Stomach smooth muscle (tissue), 2 donors: Measurements from ENCODE around the gene SDHA.

ENCODE experiments used
- H3K27ac ChIP-seq: one replicate; pipeline ENCODE4 v1.7.0; 2013; ENCODE audit warnings: mild to moderate bottlenecking, low read length, inconsistent platforms
- H3K27me3 ChIP-seq, 2 donors: one replicate each; pipeline ENCODE4 v1.7.0; 2013; ENCODE audit warnings: low read length in 2 of 2; ENCODE audit not compliant: insufficient read depth in 2 of 2, control insufficient read depth in 1 of 2
- H3K36me3 ChIP-seq, 2 donors: one replicate each; pipeline ENCODE4 v1.7.0; 2013; ENCODE audit warnings: low read length in 2 of 2; ENCODE audit not compliant: control insufficient read depth in 2 of 2, insufficient read depth in 2 of 2
- H3K4me1 ChIP-seq: one replicate; pipeline ENCODE4 v1.7.0; 2013; ENCODE audit warnings: low read length; ENCODE audit not compliant: control insufficient read depth, insufficient read depth
- H3K4me3 ChIP-seq, 2 donors: one replicate each; pipeline ENCODE4 v1.7.0; 2013; ENCODE audit warnings: low read length in 2 of 2
- H3K9ac ChIP-seq, 2 donors: one replicate each; pipeline ENCODE4 v1.7.0; 2013; ENCODE audit warnings: low read length in 2 of 2, mild to moderate bottlenecking in 1 of 2
- H3K9me3 ChIP-seq, 2 donors: one replicate each; pipeline ENCODE4 v1.7.0; 2013; ENCODE audit warnings: low read length in 2 of 2; ENCODE audit not compliant: control insufficient read depth in 2 of 2
- donor health status: healthy.
- donor health status: Pancreatic carcinoma.

Gene SDHA

DNA sequence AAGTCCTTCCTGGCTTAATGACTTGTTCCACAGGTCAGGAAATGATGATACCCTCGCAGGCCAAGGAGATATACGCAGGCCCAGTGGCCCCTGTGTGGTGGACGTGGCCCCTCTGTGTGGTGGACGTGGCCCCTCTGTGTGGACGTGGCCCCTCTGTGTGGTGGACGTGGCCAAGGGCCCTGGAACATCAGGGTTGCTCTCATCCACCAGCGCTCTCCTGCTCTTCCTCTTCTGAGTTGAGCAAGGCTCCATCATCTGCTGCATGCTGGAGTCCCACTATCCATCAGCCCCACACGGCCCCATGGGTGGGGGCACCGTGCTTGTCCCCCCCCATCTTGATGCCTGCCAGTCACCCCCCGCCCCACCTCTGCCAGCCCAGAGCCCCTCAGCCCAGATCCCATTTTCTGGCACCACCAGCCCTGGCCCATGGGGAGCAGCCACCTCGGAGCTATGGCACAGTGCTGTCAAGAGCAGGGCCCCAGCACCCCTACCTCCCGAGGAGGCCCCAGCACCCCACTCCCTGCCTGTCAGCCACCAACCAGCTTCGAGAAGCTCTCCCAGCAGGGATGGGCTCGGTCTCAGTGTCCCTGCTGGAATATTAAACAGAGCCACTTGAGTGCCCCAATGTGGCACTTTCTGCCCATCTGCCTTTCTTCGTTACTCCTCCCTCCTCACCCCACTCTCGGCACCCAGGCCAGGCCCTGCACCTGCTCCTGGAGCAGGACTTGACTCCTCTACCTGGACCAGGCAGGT is 18.7 kb upstream of the SDHA start:
- no peak overlapping the region for H3K4me3 ChIP-seq
- H3K4me1 ChIP-seq = no peaks in the 10 kb centered on the region
- no peak overlapping the region for H3K9ac ChIP-seq
- peaks cover 10 to 13% of the 10 kb centered on the region in 2 donors for H3K36me3 ChIP-seq
- H3K9me3 ChIP-seq = no peaks in the 10 kb centered on the region
- no peak overlapping the region for H3K27ac ChIP-seq
- H3K27me3 ChIP-seq = no peaks in the 10 kb centered on the region

DNA sequence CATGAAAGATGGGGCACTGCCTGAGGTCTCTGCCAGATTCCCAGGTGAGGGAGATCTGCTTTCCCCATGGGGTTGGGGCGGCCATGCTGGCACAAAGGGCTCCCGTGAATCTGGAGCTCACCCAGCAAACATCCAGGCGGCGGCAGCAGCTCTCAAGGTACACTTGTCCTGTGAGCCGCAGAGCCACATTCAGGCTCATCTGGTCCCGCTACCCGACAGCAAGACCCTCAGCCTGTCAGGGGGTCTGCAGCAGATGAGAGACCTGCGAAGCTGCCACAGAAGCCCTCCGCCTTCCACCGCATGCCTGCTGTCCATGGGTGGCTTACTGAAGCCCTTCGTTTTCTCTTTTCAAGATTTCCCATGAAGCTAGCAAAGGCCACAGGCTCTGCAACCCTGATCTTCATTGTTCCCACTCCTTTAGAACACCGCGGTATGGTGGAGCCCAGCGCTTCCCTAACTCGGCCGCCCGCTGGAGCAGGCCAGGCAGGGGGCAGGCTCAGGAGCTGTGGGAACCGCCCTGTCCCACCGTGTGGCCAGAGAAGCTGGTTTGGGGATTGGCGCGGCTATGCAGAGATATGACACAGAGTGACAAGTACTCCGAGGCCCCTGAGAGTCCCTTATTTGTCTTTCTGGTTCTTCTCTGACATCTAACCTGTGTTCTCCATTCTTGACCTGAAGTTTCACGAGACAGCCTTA is 18.0 kb upstream of the SDHA start:
- Histone ChIP-seq H3K4me3 (no peak overlapping the region), H3K9ac (no peak overlapping the region), H3K27ac (no peak overlapping the region), H3K27me3 (no peaks in the 10 kb centered on the region), H3K9me3 (no peaks in the 10 kb centered on the region), H3K36me3 (peaks cover 16% of the 10 kb centered on the region in 2 donors), H3K4me1 (no peaks in the 10 kb centered on the region)

DNA sequence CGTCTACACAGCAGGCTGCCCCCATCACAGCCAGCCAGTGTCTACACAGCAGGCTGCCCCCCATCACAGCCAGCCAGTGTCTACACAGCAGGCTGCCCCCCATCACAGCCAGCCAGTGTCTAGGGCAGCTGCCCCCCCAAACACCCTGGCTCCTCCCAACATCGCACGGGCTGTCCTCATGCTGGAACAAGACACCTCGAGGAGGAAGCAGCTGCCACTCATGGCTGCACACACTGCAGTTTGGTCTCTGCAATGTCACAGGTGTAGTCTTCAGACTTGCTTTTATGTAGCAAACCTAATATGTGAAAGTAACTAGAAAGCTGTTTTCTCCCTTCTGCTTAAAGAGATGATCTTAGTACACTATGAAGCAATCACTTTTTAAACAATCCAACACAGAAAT is 17.1 kb upstream of the SDHA start:
- H3K27me3 ChIP-seq = no peaks in the 10 kb centered on the region
- H3K4me3 ChIP-seq = no peak overlapping the region
- H3K27ac ChIP-seq = no peak overlapping the region
- no peaks in the 10 kb centered on the region for H3K4me1 ChIP-seq
- no peak overlapping the region for H3K9ac ChIP-seq
- H3K36me3 ChIP-seq = peaks cover 23 to 24% of the 10 kb centered on the region in 2 donors
- H3K9me3 ChIP-seq = no peaks in the 10 kb centered on the region

DNA sequence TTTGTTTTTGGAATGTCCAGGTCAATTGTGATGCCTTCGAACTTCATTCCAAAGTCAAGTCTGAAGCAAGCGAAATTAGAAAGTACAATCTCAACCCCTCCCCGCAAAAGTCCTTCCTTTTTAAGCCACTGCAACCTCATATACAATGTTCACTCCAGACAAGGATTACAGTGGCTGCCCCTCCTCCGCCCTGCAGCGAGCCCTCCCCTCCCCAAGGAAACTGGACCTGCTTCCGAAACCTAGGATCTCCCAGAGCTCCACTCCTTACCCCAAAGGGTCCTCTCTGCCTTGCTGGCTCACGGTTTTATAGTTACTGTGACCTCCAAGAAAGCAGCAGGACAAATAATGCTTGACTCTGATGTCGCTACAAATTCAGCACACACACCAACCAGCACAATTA is 16.4 kb upstream of the SDHA start:
- no peaks in the 10 kb centered on the region for H3K27me3 ChIP-seq
- H3K27ac ChIP-seq = no peak overlapping the region
- H3K9me3 ChIP-seq = no peaks in the 10 kb centered on the region
- peaks cover 5% of the 10 kb centered on the region for H3K4me1 ChIP-seq
- peaks cover 23 to 24% of the 10 kb centered on the region in 2 donors for H3K36me3 ChIP-seq
- H3K4me3 ChIP-seq = no peak overlapping the region
- H3K9ac ChIP-seq = no peak overlapping the region

DNA sequence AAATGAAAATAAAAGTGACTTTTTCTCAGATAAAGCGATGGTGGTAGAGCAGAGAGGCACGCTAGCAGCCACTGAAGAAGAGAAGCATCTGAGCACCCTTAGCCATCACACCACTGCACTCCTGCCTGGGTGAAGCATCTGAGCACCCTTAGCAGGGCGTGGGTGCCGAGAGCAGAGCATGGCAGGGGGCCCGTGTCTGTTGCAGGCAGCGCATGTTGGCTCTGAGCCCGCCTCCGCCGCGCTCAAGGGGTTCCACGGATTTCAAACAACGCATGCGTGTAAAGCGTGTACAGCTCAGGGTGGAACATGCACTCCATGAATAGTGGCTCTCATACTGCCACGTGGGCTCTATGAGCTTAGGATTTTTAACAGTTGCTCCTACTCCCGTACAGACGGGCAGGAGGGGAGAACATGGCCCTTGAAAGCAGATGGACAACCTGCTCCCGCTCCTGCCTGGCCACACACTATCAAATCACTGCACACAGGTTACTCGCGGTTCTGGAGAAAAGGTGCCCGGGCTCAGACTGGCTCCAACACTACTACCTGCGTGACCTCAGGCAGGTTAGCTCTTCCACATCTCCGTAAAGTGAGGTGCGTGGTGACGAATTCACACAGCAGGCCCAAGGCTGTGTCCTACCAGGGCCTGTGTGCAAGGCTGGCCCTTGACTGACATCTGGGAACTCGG is 14.7 kb upstream of the SDHA start:
- Histone ChIP-seq H3K27me3 (no peaks in the 10 kb centered on the region), H3K36me3 (peaks cover 24 to 27% of the 10 kb centered on the region in 2 donors), H3K4me1 (peaks cover 7% of the 10 kb centered on the region), H3K9ac (no peak overlapping the region), H3K27ac (no peak overlapping the region), H3K9me3 (no peaks in the 10 kb centered on the region), H3K4me3 (no peak overlapping the region)

DNA sequence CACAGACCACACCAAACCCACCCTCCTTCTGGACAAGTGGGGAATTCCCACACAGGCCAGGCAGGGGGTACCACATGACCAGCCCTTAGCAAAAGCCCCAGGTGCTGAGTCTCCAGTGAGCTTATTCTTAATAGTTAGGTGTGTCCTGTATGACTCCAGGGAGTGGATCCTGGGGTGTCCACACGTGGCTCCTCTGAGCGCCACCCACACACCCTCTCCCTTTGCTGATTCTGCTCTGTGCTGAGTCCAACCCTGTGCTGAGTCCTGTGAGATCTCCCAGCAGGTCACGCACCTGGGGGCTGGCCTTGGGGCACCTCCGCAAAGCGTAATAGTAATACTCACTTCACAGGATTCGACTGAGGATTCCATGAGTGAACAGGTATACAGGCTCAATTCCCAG is 14.1 kb upstream of the SDHA start:
- H3K9me3 ChIP-seq = no peaks in the 10 kb centered on the region
- peaks cover 7% of the 10 kb centered on the region for H3K4me1 ChIP-seq
- no peak overlapping the region for H3K4me3 ChIP-seq
- H3K9ac ChIP-seq = no peak overlapping the region
- H3K27me3 ChIP-seq = no peaks in the 10 kb centered on the region
- H3K36me3 ChIP-seq = peaks cover 24 to 27% of the 10 kb centered on the region in 2 donors
- no peak overlapping the region for H3K27ac ChIP-seq

DNA sequence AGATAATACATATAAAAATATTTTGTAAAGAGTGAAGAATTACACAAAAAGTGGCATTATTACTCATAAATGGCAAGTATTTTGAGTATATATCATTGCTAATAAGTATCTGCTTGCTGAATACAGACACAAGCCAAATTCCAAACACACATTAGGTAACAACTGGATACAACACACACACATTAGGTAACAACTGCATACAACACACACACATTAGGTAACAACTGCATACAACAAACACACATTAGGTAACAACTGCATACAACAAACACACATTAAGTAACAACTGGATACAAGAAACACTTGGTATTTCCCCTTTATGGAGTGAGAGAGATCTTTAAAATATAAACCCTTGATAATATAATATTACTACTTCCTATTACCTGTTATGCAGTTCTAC is 13.7 kb upstream of the SDHA start:
- no peak overlapping the region for H3K4me3 ChIP-seq
- peaks cover 24 to 27% of the 10 kb centered on the region in 2 donors for H3K36me3 ChIP-seq
- H3K4me1 ChIP-seq = peaks cover 7% of the 10 kb centered on the region
- H3K27me3 ChIP-seq = no peaks in the 10 kb centered on the region
- H3K9ac ChIP-seq = no peak overlapping the region
- H3K27ac ChIP-seq = no peak overlapping the region
- H3K9me3 ChIP-seq = no peaks in the 10 kb centered on the region

DNA sequence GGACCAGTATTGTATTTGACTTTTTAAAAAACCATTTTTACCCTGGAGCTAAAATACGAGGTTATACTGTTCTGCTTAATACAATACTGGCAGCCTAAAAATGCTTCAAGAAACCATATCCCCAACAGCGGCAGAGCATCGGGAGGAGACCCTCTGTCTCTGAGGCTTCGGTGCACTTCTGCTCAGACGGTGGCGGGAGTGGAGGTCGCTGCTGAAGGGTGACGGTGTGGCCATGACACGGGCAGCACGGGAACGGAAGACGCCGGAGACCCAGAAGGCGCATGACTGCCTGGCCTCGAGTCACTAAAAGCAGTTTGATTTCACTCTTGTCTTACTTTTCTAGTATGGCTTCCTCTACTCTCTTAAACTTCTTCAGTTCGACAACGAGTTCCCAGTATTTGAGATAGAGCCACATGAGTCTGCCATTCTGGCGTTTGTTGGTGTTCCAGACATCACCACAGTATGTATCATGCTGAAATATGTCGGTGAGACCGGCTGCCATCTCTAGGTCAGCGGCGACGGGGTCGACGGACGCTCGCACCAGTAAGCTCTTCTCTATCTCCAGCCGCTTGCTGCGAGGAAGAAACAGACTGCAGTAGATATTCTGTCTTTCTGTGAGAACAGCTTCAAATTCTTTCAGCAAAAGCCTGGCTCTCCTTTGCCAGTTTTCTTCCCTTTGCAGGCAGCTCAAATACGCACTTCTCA is 13.0 kb upstream of the SDHA start:
- Histone ChIP-seq H3K27ac (no peak overlapping the region), H3K4me1 (peaks cover 7% of the 10 kb centered on the region), H3K27me3 (no peaks in the 10 kb centered on the region), H3K9ac (no peak overlapping the region), H3K4me3 (no peak overlapping the region), H3K9me3 (no peaks in the 10 kb centered on the region), H3K36me3 (peaks cover 24 to 27% of the 10 kb centered on the region in 2 donors)

DNA sequence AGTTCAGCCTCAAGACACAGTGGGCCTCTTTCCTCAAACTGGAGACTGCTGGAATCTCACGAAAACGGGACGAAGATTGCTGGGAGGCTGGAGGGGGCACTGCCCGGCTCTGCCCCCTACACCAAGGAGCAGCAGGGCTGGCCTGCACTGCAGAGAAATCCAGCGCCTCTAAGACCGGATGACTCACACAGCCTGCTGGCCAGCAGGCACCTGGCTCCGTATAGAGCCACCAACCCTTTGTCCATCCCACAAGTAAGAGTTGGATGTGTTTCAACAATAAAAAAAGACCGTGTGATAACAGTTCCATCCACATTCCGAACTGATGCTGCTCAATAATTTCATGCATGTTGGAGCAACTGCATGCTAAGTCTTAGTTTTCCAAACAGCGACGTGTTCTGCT is 11.7 kb upstream of the SDHA start:
- Histone ChIP-seq H3K27ac (no peak overlapping the region), H3K4me1 (peaks cover 7% of the 10 kb centered on the region), H3K9ac (no peak overlapping the region), H3K36me3 (peaks cover 24 to 27% of the 10 kb centered on the region in 2 donors), H3K4me3 (no peak overlapping the region), H3K27me3 (no peaks in the 10 kb centered on the region), H3K9me3 (no peaks in the 10 kb centered on the region)

DNA sequence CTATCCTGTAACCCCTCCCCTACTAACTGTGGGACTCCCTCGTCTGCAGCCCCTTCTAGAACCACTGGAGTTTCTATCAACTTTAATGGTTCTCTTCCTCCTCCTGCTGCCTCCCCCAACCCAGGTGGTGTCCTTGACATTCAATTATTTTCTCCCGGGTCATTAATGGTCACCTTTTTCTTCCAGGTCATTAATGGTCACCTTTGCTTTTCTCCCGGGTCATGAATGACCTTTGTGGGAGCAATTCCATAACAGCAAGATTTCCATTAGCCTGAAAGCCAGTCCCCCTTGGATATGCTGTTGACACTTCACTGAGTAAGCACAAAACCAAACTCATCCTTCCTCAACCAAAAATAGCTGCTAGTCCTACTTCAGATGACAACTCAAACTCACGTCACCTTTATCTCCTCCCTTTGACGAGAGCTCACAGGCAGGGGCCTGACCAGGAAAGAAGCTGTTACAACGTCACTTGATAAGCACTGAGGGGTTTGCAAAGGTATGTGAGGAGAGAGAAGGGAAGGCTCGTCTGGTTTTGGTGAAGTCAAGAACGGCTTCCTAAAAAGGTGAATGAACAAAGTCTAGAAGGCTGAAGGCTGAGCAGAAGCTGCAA is 11.1 kb upstream of the SDHA start:
- Histone ChIP-seq H3K4me3 (no peak overlapping the region), H3K9me3 (no peaks in the 10 kb centered on the region), H3K27me3 (no peaks in the 10 kb centered on the region), H3K9ac (no peak overlapping the region), H3K36me3 (peaks cover 24 to 27% of the 10 kb centered on the region in 2 donors), H3K27ac (no peak overlapping the region), H3K4me1 (peaks cover 7% of the 10 kb centered on the region)
